Upper lobe of left lung (tissue), 6 donors: ENCODE data around the gene PARD6B. TPM values are rescaled to one million over a fixed set of nuclear protein-coding genes. Genes with fewer than 3 reads are reported as not detected.

Source experiments
- ATAC-seq, 2 donors: fragments of 200-7000 bp; cut with Tn5 transposase; one replicate each; pipeline ENCODE4 v1.9.1; 2022; ENCODE audit warnings: mild to moderate bottlenecking in 2 of 2, moderate library complexity in 2 of 2; ENCODE audit not compliant: low FRiP score in 2 of 2
- DNase-seq, 2 donors: peaks; one replicate each; pipeline ENCODE4 v3.0.0-alpha.2; 2019 to 2020
- H3K27ac ChIP-seq, 4 donors: fragments of 200-600 bp; sonication (generic); one replicate each; pipeline ENCODE4 v1.5.1; 2016 to 2019
- H3K27me3 ChIP-seq, 4 donors: fragments of 200-600 bp; sonication (generic); one replicate each; pipeline ENCODE4 v1.5.1; 2017 to 2019
- H3K36me3 ChIP-seq, 4 donors: fragments of 200-600 bp; sonication (generic); one replicate each; pipeline ENCODE4 v1.5.1; 2016 to 2019
- H3K4me1 ChIP-seq, 4 donors: fragments of 200-600 bp; sonication (generic); one replicate each; pipeline ENCODE4 v1.5.1; 2018 to 2019
- H3K4me3 ChIP-seq, 4 donors: fragments of 200-600 bp; sonication (generic); one replicate each; pipeline ENCODE4 v1.5.1; 2017 to 2019; ENCODE audit warnings: mild to moderate bottlenecking in 2 of 4, moderate library complexity in 1 of 4
- H3K9me3 ChIP-seq, 4 donors: fragments of 200-600 bp; sonication (generic); one replicate each; pipeline ENCODE4 v1.5.1; 2018 to 2019
- EP300 ChIP-seq, 4 donors: sonication (generic); formaldehyde crosslinking; IDR thresholded peaks; one replicate each; pipeline ENCODE4 v1.5.1; 2017; ENCODE audit warnings: antibody characterized with exemption in 4 of 4, control low read depth in 2 of 4
- POLR2A ChIP-seq, 4 donors: fragments of 450-650 bp; IDR thresholded peaks; one replicate each; pipeline ENCODE4 v1.5.1; 2016 to 2017; ENCODE audit warnings: antibody characterized with exemption in 4 of 4, mild to moderate bottlenecking in 2 of 4
- POLR2AphosphoS5 ChIP-seq, 2 donors: sonication (generic); formaldehyde crosslinking; IDR thresholded peaks; one replicate each; pipeline ENCODE4 v1.5.1; 2017; ENCODE audit warnings: antibody characterized with exemption in 2 of 2
- WGBS, 2 donors: methylation state at CpG; one replicate each; pipeline ENCODE4 v1.1.5; 2017 to 2018; 5-methylcytosine and 5-hydroxymethylcytosine counted together
- total RNA-seq, 6 donors: library from RNA; depleted of rRNA in 4 of 6; stranded (reverse); fragments of >200 nt in 4 of 6; gene quantifications; one replicate each; pipeline versions ENCODE4 v1.1.0 to v1.2.1, GENCODE V29; 2016 to 2021
- TF ChIP-seq, protein P1 (sequence below), 6 experiments: fragments of 450-650 bp in 4 of 6; fragments of 200-600 bp in 2 of 6; sonication (generic) in 2 of 6; IDR thresholded peaks; one replicate each; pipeline ENCODE4 v1.5.1; 2016 to 2019; ENCODE audit warnings: antibody characterized with exemption in 6 of 6
- donor health status: DM: no; HTN: no; CAD: no; lungs with moderate emphysema.
- donor health status: DM: no; HTN: yes; CAD: no; lungs with severe emphysema.

Gene PARD6B
- total RNA-seq, 6 donors from 2014 or later: 7.3 to 56.4 (median 43.4) TPM

DNA sequence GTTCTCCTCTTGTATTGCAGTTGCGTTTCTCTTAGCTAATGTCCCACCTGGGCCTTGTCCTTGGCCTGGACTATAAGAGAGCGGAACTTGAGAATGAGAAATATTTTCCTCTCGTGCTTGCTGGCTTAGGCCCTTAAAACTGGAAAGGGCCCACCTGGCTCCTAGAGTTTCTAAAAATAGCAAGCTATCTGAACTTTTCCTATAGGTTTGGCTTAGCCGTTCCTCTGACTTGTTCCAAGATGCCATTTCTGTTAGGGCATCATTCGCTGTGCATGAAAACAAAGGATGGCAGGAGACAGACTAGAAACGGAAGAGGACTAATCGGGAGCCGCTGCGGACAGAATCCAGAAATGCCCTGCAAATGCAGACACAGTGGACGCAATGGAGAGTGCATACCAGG is 44.6 kb upstream of the PARD6B start:
- Histone ChIP-seq H3K9me3 (no peaks in the 10 kb centered on the region), H3K36me3 (no peaks in the 10 kb centered on the region), H3K27me3 (no peaks in the 10 kb centered on the region), H3K27ac (no peak overlapping the region), H3K4me1 (peaks cover 5 to 22% (median 8%) of the 10 kb centered on the region in 4 donors), H3K4me3 (no peak overlapping the region)
- no peak for ATAC-seq
- TF ChIP-seq POLR2A (IDR thresholded peaks at IDR 0.05) (no peak), POLR2AphosphoS5 (IDR thresholded peaks at IDR 0.05) (no peak)
- DNase-seq: no peak
- 81 to 94% methylated on average over 10 of the region's 10 CpGs for WGBS, 2 donors

DNA sequence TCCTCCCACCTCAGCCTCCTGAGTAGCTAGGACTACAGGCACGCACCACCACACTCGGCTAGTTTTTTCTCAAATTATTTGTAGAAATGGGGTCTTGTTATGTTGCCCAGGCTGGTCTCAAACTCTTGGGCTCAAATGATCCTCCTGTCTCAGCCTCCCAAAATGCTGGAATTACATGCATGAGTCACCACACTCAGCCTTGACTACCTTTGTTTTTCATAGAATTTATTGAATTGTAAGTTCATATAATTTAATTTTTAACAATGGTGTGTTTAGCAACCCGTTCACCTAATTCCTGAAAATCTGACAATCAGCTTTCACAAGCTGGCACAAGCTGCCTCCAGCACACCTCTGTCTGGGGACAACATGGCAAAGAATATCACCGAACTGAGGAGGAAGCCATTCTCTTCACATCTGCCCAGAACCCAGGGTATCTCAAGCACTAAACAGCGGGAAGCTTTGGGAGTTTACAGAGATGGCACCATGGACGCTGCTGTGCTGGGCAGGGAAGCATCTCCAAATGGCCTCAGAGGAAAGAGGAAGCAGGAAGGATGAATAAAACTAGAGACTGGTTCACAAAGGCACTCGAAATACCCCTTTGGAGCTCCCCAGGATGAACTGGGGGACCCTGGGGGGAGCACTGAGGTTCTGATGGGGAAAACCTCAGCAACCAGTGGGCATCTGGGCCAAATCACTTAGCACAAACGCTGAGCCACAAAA is 43.0 kb upstream of the PARD6B start:
- Histone ChIP-seq H3K4me1 (peaks cover 9 to 29% (median 10%) of the 10 kb centered on the region in 4 donors), H3K36me3 (no peaks in the 10 kb centered on the region), H3K27me3 (no peaks in the 10 kb centered on the region), H3K27ac (no peak overlapping the region), H3K4me3 (no peak overlapping the region), H3K9me3 (no peaks in the 10 kb centered on the region)
- DNase-seq (no peak), ATAC-seq (no peak)
- TF ChIP-seq POLR2A (IDR thresholded peaks at IDR 0.05) (no peak), POLR2AphosphoS5 (IDR thresholded peaks at IDR 0.05) (no peak), EP300 (IDR thresholded peaks at IDR 0.05) (no peak)
- TF ChIP-seq, protein P1, sequence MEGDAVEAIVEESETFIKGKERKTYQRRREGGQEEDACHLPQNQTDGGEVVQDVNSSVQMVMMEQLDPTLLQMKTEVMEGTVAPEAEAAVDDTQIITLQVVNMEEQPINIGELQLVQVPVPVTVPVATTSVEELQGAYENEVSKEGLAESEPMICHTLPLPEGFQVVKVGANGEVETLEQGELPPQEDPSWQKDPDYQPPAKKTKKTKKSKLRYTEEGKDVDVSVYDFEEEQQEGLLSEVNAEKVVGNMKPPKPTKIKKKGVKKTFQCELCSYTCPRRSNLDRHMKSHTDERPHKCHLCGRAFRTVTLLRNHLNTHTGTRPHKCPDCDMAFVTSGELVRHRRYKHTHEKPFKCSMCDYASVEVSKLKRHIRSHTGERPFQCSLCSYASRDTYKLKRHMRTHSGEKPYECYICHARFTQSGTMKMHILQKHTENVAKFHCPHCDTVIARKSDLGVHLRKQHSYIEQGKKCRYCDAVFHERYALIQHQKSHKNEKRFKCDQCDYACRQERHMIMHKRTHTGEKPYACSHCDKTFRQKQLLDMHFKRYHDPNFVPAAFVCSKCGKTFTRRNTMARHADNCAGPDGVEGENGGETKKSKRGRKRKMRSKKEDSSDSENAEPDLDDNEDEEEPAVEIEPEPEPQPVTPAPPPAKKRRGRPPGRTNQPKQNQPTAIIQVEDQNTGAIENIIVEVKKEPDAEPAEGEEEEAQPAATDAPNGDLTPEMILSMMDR (IDR thresholded peaks at IDR 0.05): no peak
- WGBS, 2 donors: 88 to 89% methylated on average over 8 of the region's 8 CpGs

DNA sequence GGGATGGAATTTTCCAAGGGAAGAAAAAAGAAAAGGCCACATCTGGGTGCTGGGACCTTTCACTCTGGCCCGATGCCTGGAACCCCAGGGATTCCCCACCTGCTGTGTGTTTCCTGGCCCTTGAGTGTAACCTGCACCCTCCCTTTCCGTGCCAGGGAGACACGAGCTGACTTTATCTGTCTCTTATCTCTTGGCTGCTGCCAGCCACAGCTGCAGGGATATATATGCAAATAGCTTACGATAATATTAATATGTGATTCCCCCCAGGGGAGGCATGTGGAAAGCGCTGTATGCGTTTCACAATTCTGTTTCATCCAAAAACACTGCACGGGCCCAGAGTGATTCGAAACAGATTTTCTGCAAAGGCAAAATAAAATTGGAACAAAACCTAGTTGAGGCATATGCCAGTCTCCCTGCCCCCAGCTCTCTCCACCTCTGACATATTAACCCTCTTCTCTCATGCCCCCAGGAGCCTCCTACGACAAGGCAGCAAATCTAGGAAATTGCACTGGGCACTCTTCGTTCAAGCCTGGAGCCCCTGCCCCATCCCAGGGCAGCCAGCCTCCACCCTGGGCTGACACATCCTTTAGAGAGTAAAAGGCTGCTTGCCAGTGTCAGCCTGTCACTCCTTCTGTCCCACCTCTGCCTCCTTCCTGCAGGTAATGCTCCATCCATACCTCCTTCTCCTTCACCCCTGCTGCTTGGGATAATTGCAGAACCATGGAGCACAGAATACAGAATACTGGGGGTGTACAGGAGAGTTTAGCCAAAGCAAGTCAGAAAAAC is 41.3 kb upstream of the PARD6B start:
- DNase-seq (peak in 1 of 2 donors; percentile 44), ATAC-seq (peak in 1 of 2 donors; percentile 25)
- peak overlapping the region in 3 of 4 donors; percentile 39 to 47 (median 46) for H3K4me3 ChIP-seq
- 37 to 38% methylated on average over 10 of the region's 10 CpGs for WGBS, 2 donors
- no peaks in the 10 kb centered on the region for H3K27me3 ChIP-seq
- H3K4me1 ChIP-seq: peaks cover 9 to 29% (median 13%) of the 10 kb centered on the region in 4 donors
- TF ChIP-seq POLR2AphosphoS5 (IDR thresholded peaks at IDR 0.05): peak; percentile 41 to 56
- TF ChIP-seq POLR2A (IDR thresholded peaks at IDR 0.05): no peak
- TF ChIP-seq EP300 (IDR thresholded peaks at IDR 0.05): peak in 1 of 4 donors; percentile 51
- TF ChIP-seq, protein P1 (IDR thresholded peaks at IDR 0.05): no peak
- H3K9me3 ChIP-seq: no peaks in the 10 kb centered on the region
- H3K27ac ChIP-seq: peak overlapping the region in 2 of 4 donors; percentile 36 to 53
- no peaks in the 10 kb centered on the region for H3K36me3 ChIP-seq

- no peak for TF ChIP-seq POLR2A (IDR thresholded peaks at IDR 0.05)
- TF ChIP-seq POLR2AphosphoS5 (IDR thresholded peaks at IDR 0.05): no peak
- TF ChIP-seq EP300 (IDR thresholded peaks at IDR 0.05): no peak
- TF ChIP-seq, protein P1 (IDR thresholded peaks at IDR 0.05): no peak
- peak within 1 kb of the TSS in 3 of 4 donors; percentile 39 to 47 (median 46) for H3K4me3 ChIP-seq
- H3K27me3 ChIP-seq: no peaks in the 10 kb centered on the region
- ATAC-seq (peak; percentile 42 to 44), DNase-seq (peak in 1 of 2 donors; percentile 80)
- H3K27ac ChIP-seq: peak within 1 kb of the TSS in 3 of 4 donors; percentile 36 to 53 (median 46)
- H3K4me1 ChIP-seq: peaks cover 9 to 29% (median 14%) of the 10 kb centered on the region in 4 donors
- H3K36me3 ChIP-seq: no peaks in the 10 kb centered on the region
- H3K9me3 ChIP-seq: no peaks in the 10 kb centered on the region
- 41 to 55% methylated on average over 17 to 25 of the region's 42 CpGs for WGBS, 2 donors
Observed at GRCh38 chr20:50690650-50691572, 40.5 kb upstream of the PARD6B start, which contains the start of gene RIPOR3. RIPOR3 (minus strand) TSS chr20:50691542; CDS start chr20:50691128, 414 bp downstream.
